Parathyroid adenoma (tissue), 2 donors: ENCODE data around the gene WDR55.
"Not testable (repeated sequence)": the region's sequence is repeated elsewhere in the genome, so short reads cannot be mapped to it uniquely, and the experiment has no call there.

Source experiments
- H2AFZ ChIP-seq: fragments of 300-600 bp; sonication (generic); one replicate; pipeline ENCODE4 v1.7.0; 2017; ENCODE audit warnings: antibody characterized with exemption, mild to moderate bottlenecking
- H3K27ac ChIP-seq: fragments of 300-600 bp; sonication (generic); one replicate; pipeline ENCODE4 v1.7.0; 2017
- H3K27me3 ChIP-seq: fragments of 300-600 bp; sonication (generic); one replicate; pipeline ENCODE4 v1.7.0; 2017; ENCODE audit warnings: low read length; ENCODE audit not compliant: control insufficient read depth, insufficient read depth
- H3K36me3 ChIP-seq: fragments of 300-600 bp; sonication (generic); one replicate; pipeline ENCODE4 v1.7.0; 2017; ENCODE audit warnings: low read length; ENCODE audit not compliant: control insufficient read depth, insufficient read depth
- H3K4me1 ChIP-seq: fragments of 300-600 bp; sonication (generic); one replicate; pipeline ENCODE4 v1.7.0; 2017; ENCODE audit warnings: control low read depth
- H3K4me2 ChIP-seq: fragments of 300-600 bp; sonication (generic); one replicate; pipeline ENCODE4 v1.7.0; 2017; ENCODE audit warnings: low read length
- H3K4me3 ChIP-seq: fragments of 300-600 bp; sonication (generic); one replicate; pipeline ENCODE4 v1.7.0; 2017; ENCODE audit warnings: low read depth, low read length
- H3K79me2 ChIP-seq: fragments of 300-600 bp; sonication (generic); one replicate; pipeline ENCODE4 v1.7.0; 2017; ENCODE audit warnings: control low read depth
- H3K9ac ChIP-seq: fragments of 300-600 bp; sonication (generic); one replicate; pipeline ENCODE4 v1.7.0; 2017; ENCODE audit warnings: mild to moderate bottlenecking
- H3K9me3 ChIP-seq: fragments of 300-600 bp; sonication (generic); one replicate; pipeline ENCODE4 v1.7.0; 2017; ENCODE audit warnings: low read length; ENCODE audit not compliant: control insufficient read depth
- CTCF ChIP-seq: fragments of 300-600 bp; sonication (generic); IDR thresholded peaks from one replicate; pipeline ENCODE4 v1.7.0; 2017; ENCODE audit warnings: antibody characterized with exemption, mild to moderate bottlenecking
- donor health status: primary hyperparathyroidism.

WDR55 gene

GRCh38 chr5:140637371-140638100, 27.2 kb upstream of the WDR55 start:
- H3K9me3 ChIP-seq = no peaks in the 10 kb centered on the region
- no peak overlapping the region for H3K27ac ChIP-seq
- no peaks in the 10 kb centered on the region for H3K79me2 ChIP-seq
- no peak overlapping the region for H2AFZ ChIP-seq
- H3K4me2 ChIP-seq = no peak overlapping the region
- no peak overlapping the region for H3K9ac ChIP-seq
- no peaks in the 10 kb centered on the region for H3K36me3 ChIP-seq
- H3K27me3 ChIP-seq = no peaks in the 10 kb centered on the region
- H3K4me3 ChIP-seq = no peak overlapping the region
- TF ChIP-seq CTCF = no peak
- H3K4me1 ChIP-seq = peaks cover 8% of the 10 kb centered on the region

- peak overlapping the region; percentile 88 for H3K4me3 ChIP-seq
- peak overlapping the region; percentile 100 for H2AFZ ChIP-seq
- not testable (repeated sequence) for H3K4me1 ChIP-seq, H3K36me3 ChIP-seq, H3K27me3 ChIP-seq, H3K9me3 ChIP-seq, H3K79me2 ChIP-seq, H3K9ac ChIP-seq
- peak overlapping the region; percentile 69 for H3K4me2 ChIP-seq
- peak overlapping the region; percentile 97 for H3K27ac ChIP-seq
Observed at GRCh38 chr5:140638898-140639147, 25.9 kb upstream of the WDR55 start.

- no peaks in the 10 kb centered on the region for H3K27me3 ChIP-seq
- no peaks in the 10 kb centered on the region for H3K36me3 ChIP-seq
- H3K4me2 ChIP-seq = peak within 1 kb of the TSS; percentile 97
- peaks cover 8% of the 10 kb centered on the region for H3K4me1 ChIP-seq
- H2AFZ ChIP-seq = peak within 1 kb of the TSS; percentile 100
- H3K79me2 ChIP-seq = no peaks in the 10 kb centered on the region
- H3K9me3 ChIP-seq = no peaks in the 10 kb centered on the region
- peak within 1 kb of the TSS; percentile 57 for H3K9ac ChIP-seq
- H3K27ac ChIP-seq = peak within 1 kb of the TSS; percentile 97
- TF ChIP-seq CTCF = peak; percentile 73
- H3K4me3 ChIP-seq = peak within 1 kb of the TSS; percentile 88
Observed at GRCh38 chr5:140639148-140639981, 25.3 kb upstream of the WDR55 start, which contains the start of gene TMCO6. Gene TMCO6, plus strand, starts transcription at chr5:140639451. Its CDS starts 77 bp downstream, at chr5:140639528.

- Histone ChIP-seq H3K4me2 (no peak overlapping the region), H3K79me2 (peaks cover 6% of the 10 kb centered on the region), H3K27ac (no peak overlapping the region), H3K4me1 (peaks cover 12% of the 10 kb centered on the region), H3K9ac (no peak overlapping the region), H3K4me3 (no peak overlapping the region), H3K36me3 (no peaks in the 10 kb centered on the region), H3K27me3 (no peaks in the 10 kb centered on the region), H2AFZ (no peak overlapping the region), H3K9me3 (no peaks in the 10 kb centered on the region)
- TF ChIP-seq CTCF = no peak
Observed at GRCh38 chr5:140641716-140642115, 23.0 kb upstream of the WDR55 start.

GRCh38 chr5:140642718-140643117, 22.0 kb upstream of the WDR55 start:
- Histone ChIP-seq H3K4me3 (no peak overlapping the region), H3K9ac (no peak overlapping the region), H3K9me3 (no peaks in the 10 kb centered on the region), H3K36me3 (no peaks in the 10 kb centered on the region), H3K4me2 (no peak overlapping the region), H3K27ac (no peak overlapping the region), H3K4me1 (peaks cover 14% of the 10 kb centered on the region), H3K79me2 (peaks cover 13% of the 10 kb centered on the region), H2AFZ (no peak overlapping the region), H3K27me3 (no peaks in the 10 kb centered on the region)
- no peak for TF ChIP-seq CTCF
